ES-I3 (cell line): ENCODE measurements around the gene CC2D2B.
"Not testable (repeated sequence)": the region's sequence is repeated elsewhere in the genome, so short reads cannot be mapped to it uniquely, and the experiment has no call there.

Experiments
- H3K36me3 ChIP-seq: 2 replicates; pipeline ENCODE4 v1.6.1; 2013; ENCODE audit warnings: mild to moderate bottlenecking, low read length, control low read depth, moderate library complexity; ENCODE audit not compliant: insufficient read depth
- H3K4me1 ChIP-seq: 2 replicates; pipeline ENCODE4 v1.6.1; 2013; ENCODE audit warnings: mild to moderate bottlenecking, control low read depth, low read length; ENCODE audit not compliant: insufficient read depth
- H3K9ac ChIP-seq: 2 replicates; pipeline ENCODE4 v1.6.1; 2013; ENCODE audit warnings: low read depth, mild to moderate bottlenecking, low read length, moderate library complexity
- H3K9me3 ChIP-seq: 2 replicates; pipeline ENCODE4 v1.6.1; 2013; ENCODE audit warnings: mild to moderate bottlenecking, low read length, moderate library complexity; ENCODE audit not compliant: control insufficient read depth, insufficient read depth

Gene CC2D2B

GRCh38 chr10:95941115-95941514 is 33.3 kb downstream of the CC2D2B start:
- H3K36me3 ChIP-seq: no peaks in the 10 kb centered on the region
- no peaks in the 10 kb centered on the region for H3K4me1 ChIP-seq
- H3K9me3 ChIP-seq: no peaks in the 10 kb centered on the region; the same call in 1 of the 2 replicates
- no peak overlapping the region for H3K9ac ChIP-seq

DNA sequence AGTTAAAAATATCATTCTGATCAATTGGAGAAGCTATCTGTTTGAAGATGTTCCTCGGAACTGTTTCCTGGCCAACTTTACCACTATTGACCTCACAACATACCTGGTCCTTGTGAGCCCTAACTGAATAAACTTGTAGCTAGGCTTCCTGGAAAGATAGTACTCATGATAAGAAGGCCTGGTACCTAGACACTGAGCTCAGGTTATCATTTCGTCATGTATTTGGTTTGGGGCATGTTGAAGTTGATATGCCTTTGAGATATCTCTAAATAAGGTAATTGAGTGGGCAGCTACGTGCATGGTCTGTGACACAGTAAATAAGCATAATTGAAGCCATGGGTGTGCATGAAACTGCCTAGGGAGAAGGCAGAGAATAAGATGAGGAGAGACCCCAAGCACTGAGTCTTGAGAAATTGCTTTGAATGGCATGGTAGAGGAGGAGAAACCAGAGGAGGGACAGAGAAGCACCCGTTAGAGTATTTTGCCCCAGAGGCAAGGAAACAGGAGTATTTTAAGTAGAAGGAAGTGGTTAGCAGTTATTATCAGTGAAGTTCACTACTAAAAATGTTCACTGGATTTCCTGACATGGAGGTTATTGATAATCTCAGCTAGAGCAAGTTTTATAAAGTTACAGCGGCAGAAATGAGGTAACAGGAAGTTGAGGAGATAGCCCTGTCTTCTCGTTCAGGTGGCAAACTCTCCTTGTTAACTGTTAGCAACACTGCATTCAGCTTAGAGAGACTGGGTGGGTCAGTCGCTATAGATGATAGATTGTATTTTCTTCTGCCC is 55.6 kb downstream of the CC2D2B start:
- Histone ChIP-seq H3K9me3 (no peaks in the 10 kb centered on the region; the same call in 1 of the 2 replicates), H3K9ac (no peak overlapping the region), H3K4me1 (no peaks in the 10 kb centered on the region), H3K36me3 (no peaks in the 10 kb centered on the region)

- no peaks in the 10 kb centered on the region for H3K4me1 ChIP-seq
- H3K9ac ChIP-seq: no peak overlapping the region
- no peaks in the 10 kb centered on the region for H3K36me3 ChIP-seq
- H3K9me3 ChIP-seq: no peaks in the 10 kb centered on the region; the same call in 1 of the 2 replicates
Observed at GRCh38 chr10:95963991-95964389, 56.2 kb downstream of the CC2D2B start.

DNA sequence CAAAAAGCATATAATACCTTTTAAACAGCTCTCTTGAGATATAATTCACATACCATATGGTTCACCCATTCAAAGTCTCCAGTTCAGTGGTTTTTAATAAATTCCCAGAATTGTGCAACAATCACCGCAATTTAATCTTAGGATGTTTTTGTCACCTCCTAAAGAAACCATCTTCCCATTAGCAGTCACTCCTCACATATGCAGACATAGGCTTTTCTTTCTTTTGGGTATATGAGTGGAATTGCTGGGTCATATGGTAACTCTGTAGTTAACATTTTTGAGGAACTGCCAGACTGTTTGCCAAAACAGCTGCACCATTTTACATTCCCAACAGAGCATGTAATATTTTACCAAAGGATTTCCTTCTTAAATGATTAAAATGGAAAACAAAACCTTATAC is 57.0 kb downstream of the CC2D2B start:
- H3K36me3 ChIP-seq: no peaks in the 10 kb centered on the region
- no peak overlapping the region for H3K9ac ChIP-seq
- no peaks in the 10 kb centered on the region for H3K9me3 ChIP-seq
- H3K4me1 ChIP-seq: no peaks in the 10 kb centered on the region

DNA sequence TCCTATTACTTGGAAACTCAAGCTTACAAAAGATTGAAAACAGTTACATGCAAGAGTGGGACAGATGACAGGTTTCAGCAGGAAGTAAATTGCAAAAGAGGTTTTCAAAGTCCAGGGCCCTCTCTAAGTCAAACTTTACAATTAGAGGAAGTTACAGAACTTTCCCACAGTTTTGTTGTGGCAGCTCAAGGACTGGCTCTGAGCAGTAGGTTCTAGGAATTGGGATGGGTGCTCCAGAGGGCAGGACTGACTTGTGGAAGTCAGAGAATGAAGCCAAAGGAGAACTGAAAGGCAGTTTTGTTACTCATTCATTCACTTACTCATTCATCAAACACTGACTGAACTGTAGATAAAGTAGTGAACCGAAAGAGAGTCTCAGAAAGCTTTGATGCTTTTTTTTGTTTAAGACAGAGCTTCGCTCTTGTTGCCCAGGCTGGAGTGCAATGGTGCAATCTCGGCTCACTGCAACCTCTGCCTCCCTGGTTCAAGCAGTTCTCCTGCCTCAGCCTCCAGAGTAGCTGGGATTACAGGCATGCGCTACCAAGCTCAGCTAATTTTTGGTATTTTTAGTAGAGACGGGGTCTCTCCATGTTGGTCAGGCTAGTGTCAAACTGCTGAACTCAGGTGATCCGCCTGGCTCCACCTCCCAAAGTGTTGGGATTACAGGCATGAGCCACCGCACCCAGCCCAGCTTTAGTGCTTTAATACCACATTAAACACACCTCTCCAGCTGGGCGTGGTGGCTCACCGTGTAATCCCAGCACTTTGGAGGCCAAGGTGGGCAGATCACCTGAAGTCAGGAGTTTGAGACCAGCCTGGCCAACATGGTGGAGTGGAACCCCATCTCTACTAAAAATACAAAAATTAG is 68.8 kb downstream of the CC2D2B start:
- Histone ChIP-seq H3K36me3 (no peaks in the 10 kb centered on the region), H3K9ac (no peak overlapping the region), H3K9me3 (no peaks in the 10 kb centered on the region), H3K4me1 (no peaks in the 10 kb centered on the region)

DNA sequence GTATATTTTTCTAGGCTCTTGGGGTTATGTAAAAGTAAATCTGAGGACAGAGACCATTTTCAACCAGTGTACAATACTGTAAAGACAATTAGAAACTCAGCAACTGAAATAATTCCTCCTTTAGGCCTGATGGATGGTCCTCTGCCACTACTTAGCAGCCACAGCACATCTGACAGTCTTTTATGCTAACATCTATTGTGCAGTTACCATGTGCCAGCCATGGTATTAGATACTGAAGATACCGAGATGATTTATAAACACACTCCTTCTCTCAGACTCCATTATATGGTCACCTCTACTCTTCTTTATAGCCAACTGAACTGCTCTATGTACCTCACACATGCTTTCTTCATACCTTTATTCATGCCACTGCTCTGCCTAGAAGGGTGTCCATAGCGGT is 74.4 kb downstream of the CC2D2B start:
- H3K9me3 ChIP-seq: no peaks in the 10 kb centered on the region
- H3K4me1 ChIP-seq: no peaks in the 10 kb centered on the region
- no peak overlapping the region for H3K9ac ChIP-seq
- no peaks in the 10 kb centered on the region for H3K36me3 ChIP-seq

DNA sequence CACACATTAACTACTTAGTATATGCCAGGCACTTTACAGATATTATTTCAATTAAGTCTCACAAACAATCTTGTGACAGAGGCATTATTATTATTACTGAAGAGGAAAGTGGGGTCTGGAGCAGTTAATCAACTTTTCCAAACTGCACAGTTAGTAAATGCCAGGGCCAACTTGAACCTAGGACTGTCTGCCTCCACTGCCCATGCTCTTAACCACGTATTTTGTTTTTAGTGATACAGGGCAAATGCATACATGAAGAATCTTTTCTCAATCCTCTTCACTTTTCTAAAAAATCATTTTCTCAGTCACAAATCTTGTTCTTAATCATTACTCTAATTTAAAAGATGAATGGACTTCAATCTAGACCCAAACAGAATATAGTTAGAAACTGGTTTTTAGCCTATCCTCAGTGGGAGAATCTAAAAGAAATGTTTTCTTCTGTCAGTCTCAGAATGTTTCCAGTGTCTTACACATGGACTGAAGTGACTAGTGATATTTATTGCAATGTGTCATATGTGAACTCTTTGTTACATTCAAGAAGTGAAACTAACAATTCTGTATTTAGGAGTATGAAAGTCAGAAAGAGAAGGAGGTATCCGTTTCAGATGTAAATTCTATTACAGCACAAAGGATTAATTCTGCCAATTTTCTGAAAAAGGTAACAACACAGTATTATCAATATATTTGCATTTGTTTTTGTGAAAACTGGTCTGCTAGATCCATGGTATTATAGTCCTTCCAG is 80.1 kb downstream of the CC2D2B start:
- no peak overlapping the region for H3K9ac ChIP-seq
- H3K4me1 ChIP-seq: no peaks in the 10 kb centered on the region
- H3K9me3 ChIP-seq: no peaks in the 10 kb centered on the region
- no peaks in the 10 kb centered on the region for H3K36me3 ChIP-seq

- no peaks in the 10 kb centered on the region for H3K4me1 ChIP-seq
- H3K9ac ChIP-seq: no peak overlapping the region
- H3K9me3 ChIP-seq: no peaks in the 10 kb centered on the region
- H3K36me3 ChIP-seq: no peaks in the 10 kb centered on the region
Observed at GRCh38 chr10:95988702-95989101, 80.9 kb downstream of the CC2D2B start.

GRCh38 chr10:95994376-95994775 is 86.6 kb downstream of the CC2D2B start:
- not testable (repeated sequence) for H3K36me3 ChIP-seq, H3K4me1 ChIP-seq, H3K9me3 ChIP-seq, H3K9ac ChIP-seq

GRCh38 chr10:95998255-95998784 is 90.5 kb downstream of the CC2D2B start:
- Histone ChIP-seq H3K36me3 (no peaks in the 10 kb centered on the region), H3K9ac (no peak overlapping the region), H3K4me1 (no peaks in the 10 kb centered on the region), H3K9me3 (no peaks in the 10 kb centered on the region)

GRCh38 chr10:96013956-96014355 is 106.2 kb downstream of the CC2D2B start:
- Histone ChIP-seq H3K4me1 (no peaks in the 10 kb centered on the region), H3K9me3 (no peaks in the 10 kb centered on the region), H3K9ac (no peak overlapping the region), H3K36me3 (no peaks in the 10 kb centered on the region)

DNA sequence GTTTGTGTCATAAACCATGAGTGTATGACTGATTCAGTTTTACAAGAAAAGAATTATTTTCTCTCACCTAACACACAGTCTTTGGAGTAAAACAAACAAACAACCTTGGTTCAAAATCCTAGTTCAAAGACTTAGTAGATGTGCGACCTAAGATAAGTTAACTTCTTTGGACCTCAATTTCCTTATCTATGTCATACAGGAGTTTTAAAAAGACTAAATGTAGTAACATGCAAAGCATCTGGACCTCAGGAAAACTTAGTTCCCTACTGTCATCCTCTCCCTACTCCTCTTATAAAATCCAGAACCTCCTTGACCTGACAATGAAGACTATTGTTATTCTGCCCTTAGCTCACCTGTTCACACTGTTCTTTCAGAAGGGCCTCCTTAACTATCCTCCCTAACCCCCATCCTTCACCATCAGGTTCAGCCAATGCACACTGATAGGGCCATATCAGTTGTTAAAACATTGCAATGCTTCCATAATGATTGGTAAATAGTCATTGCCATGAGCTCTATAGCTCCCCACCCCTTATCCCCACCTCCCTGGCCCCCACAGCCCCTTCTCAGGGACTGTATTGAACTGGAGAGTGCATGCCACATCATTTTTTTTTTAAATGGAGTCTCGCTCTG is 106.8 kb downstream of the CC2D2B start:
- Histone ChIP-seq H3K9ac (no peak overlapping the region), H3K36me3 (no peaks in the 10 kb centered on the region), H3K9me3 (no peaks in the 10 kb centered on the region), H3K4me1 (no peaks in the 10 kb centered on the region)

DNA sequence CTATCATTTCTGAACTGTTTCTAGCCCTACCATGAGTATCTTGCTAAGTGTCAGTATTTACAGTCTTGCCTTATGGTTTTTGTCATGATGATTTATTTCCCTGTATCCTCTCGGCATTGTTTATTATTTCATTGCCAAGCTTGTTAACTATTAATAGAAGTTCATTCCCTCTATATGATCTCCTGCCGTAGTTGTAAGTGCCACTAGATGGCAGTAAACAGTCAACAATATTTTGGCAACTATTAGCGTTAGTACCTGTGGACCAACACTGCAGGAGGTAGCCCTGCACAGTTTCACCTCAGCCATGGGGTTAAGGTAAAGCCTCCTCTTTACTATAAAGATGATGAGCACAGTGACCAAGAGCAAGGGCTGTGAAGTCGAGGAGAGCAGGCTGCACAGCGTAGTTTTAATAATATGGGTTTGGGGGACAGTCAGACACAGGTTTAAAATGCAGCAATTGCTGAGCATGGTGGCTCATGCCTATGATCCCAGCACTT is 109.5 kb downstream of the CC2D2B start:
- H3K9ac ChIP-seq: no peak overlapping the region
- no peaks in the 10 kb centered on the region for H3K4me1 ChIP-seq
- no peaks in the 10 kb centered on the region for H3K36me3 ChIP-seq
- no peaks in the 10 kb centered on the region for H3K9me3 ChIP-seq

DNA sequence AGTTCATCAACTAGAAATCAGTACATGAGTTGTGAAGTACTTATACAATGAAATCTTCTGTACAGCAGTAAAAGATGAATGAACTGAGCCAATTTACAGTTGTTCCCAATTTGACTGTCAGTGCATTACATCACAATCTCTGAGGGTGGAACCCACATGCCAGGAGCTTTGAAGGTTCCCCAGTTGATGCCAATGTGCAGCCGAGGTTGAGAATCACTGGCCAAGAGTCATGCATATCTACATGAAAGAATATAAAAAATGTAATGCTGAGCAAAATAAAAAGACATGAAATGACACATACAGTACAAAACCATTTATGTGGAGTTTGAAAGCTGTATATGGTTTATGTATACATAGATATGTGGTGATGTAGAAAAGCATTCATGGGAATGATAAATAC is 113.6 kb downstream of the CC2D2B start:
- Histone ChIP-seq H3K4me1 (no peaks in the 10 kb centered on the region), H3K36me3 (no peaks in the 10 kb centered on the region), H3K9ac (no peak overlapping the region)

More for the DNA sequence above, 113.6 kb downstream of the CC2D2B start:
- H3K9me3 ChIP-seq: no peaks in the 10 kb centered on the region
